Fibroblast of lung (primary cell): ENCODE data around the gene ZCRB1.

ENCODE experiments used
- CTCF ChIP-seq, 2 donors: IDR thresholded peaks in 1 of 2; conservative IDR thresholded peaks in 1 of 2; 1 replicate in 1 of 2; 2 replicates in 1 of 2; pipeline ENCODE4 v1.5.1; 2011 to 2012; ENCODE audit warnings: low read length in 2 of 2, control low read depth in 1 of 2, inconsistent platforms in 1 of 2, low read depth in 1 of 2, mild to moderate bottlenecking in 1 of 2
- EZH2 ChIP-seq: IDR thresholded peaks from 2 replicates; pipeline ENCODE4 v1.5.1; 2012; ENCODE audit warnings: low read length, control low read depth, mild to moderate bottlenecking; ENCODE audit errors: missing control alignments

GRCh38 chr12:42356344-42356743 is 30.4 kb upstream of the ZCRB1 start:
- TF ChIP-seq CTCF (conservative IDR thresholded peaks at IDR 0.05 in 1 of 2, IDR thresholded peaks at IDR 0.05 in 1 of 2; ENCODE audit: low read depth in 1 of 2, low read length in 2 of 2) (no peak), EZH2 (no peak)
